Measurements from ENCODE around the gene ZNF775.

DNA sequence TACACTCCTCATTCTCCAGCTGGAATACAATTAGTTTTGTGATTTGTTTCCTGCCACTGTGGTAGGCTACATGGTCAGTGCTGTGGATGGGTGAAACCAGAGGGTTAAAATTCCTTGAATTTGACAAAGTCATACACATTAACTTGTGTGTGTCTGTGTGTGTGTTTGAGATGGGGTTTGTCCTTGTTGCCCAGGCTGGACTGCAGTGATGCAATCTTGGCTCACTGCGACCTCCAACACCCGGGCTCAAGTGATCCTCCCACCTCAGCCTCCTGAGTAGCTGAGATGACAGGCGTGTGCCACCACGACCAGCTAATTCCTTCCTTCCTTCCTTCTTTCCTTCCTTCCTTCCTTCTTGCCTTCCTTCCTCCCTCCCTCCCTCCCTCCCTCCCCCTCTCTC lies 46.5 kb downstream of the ZNF775 start:
- no peak for TF ChIP-seq LEF1 (IDR thresholded peaks at IDR 0.05; ENCODE audit: borderline replicate concordance)
- TF ChIP-seq, protein P1, sequence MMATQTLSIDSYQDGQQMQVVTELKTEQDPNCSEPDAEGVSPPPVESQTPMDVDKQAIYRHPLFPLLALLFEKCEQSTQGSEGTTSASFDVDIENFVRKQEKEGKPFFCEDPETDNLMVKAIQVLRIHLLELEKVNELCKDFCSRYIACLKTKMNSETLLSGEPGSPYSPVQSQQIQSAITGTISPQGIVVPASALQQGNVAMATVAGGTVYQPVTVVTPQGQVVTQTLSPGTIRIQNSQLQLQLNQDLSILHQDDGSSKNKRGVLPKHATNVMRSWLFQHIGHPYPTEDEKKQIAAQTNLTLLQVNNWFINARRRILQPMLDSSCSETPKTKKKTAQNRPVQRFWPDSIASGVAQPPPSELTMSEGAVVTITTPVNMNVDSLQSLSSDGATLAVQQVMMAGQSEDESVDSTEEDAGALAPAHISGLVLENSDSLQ (IDR thresholded peaks at IDR 0.05), result no peak
- TF ChIP-seq SP1 (IDR thresholded peaks at IDR 0.05), result no peak
- TF ChIP-seq FOXM1 (IDR thresholded peaks at IDR 0.05; ENCODE audit: borderline replicate concordance), result no peak
- no peak for TF ChIP-seq HDGF (IDR thresholded peaks at IDR 0.05; ENCODE audit: borderline replicate concordance)
- TF ChIP-seq ELF4 (IDR thresholded peaks at IDR 0.05), result no peak
- no peak for TF ChIP-seq TARDBP (IDR thresholded peaks at IDR 0.05)
